Measurements from ENCODE around the gene CD7. TPM values are rescaled to one million over a fixed set of nuclear protein-coding genes. Genes with fewer than 3 reads are reported as not detected.

Gene CD7
- total and polyA plus RNA-seq, 2 donors (not counting 3 experiments of a cell fraction or from before 2014, with no cell fraction given): not detected

- CTCF ChIA-PET: interaction anchor here (1.0 to 1.8 kb wide), 5 partner anchors 9 to 244 kb away, joined by 3 to 6 read pairs (median 4); no protein-coding TSS in a partner anchor
- Histone ChIP-seq H3K27ac (ENCODE audit: insufficient read depth, low read depth, low read length) (no peak overlapping the region), H3K4me3 (replicated peaks in 1 of 3; ENCODE audit: insufficient read depth in 1 of 3, low read depth in 1 of 3, low read length in 3 of 3) (no peak overlapping the region), H3K36me3 (ENCODE audit: control insufficient read depth in 2 of 2, extremely low read depth in 1 of 2, insufficient read depth in 2 of 2, low read length in 2 of 2) (peaks cover 5 to 19% of the 10 kb centered on the region in 2 experiments), H3K4me2 (ENCODE audit: insufficient read depth, low read length) (peak overlapping the region; percentile 45), H4K20me1 (replicated peaks; ENCODE audit: control insufficient read depth, extremely low read depth, insufficient read depth, low read length) (no peaks in the 10 kb centered on the region), H3K27me3 (ENCODE audit: control insufficient read depth in 2 of 2, insufficient read depth in 2 of 2, low read length in 2 of 2) (no peaks in the 10 kb centered on the region), H3K4me1 (ENCODE audit: control insufficient read depth, extremely low read depth, insufficient read depth, low read length) (peaks cover 14% of the 10 kb centered on the region), H2AFZ (ENCODE audit: low read depth, low read length) (peak overlapping the region; percentile 85), H3K79me2 (ENCODE audit: control insufficient read depth, insufficient read depth, low read length) (peaks cover 39% of the 10 kb centered on the region), H3K9me1 (replicated peaks; ENCODE audit: control insufficient read depth, extremely low read depth, insufficient read depth, low read length) (no peaks in the 10 kb centered on the region), H3K9me3 (replicated peaks; ENCODE audit: control insufficient read depth, insufficient read depth, low read length) (no peaks in the 10 kb centered on the region), H3K9ac (replicated peaks; ENCODE audit: extremely low read depth, insufficient read depth, low read length) (no peak overlapping the region)
- FAIRE-seq (no peak), DNase-seq (ENCODE audit: low read depth, low spot score) (no peak)
- TF ChIP-seq MYC (IDR thresholded peaks at IDR 0.05; ENCODE audit: low read depth, low read length) (no peak), GATA2 (IDR thresholded peaks at IDR 0.05; ENCODE audit: insufficient read depth, insufficient read length, low read depth, low read length) (no peak), CTCF (IDR thresholded peaks at IDR 0.05; ENCODE audit: extremely low read depth in 1 of 2, insufficient read depth in 1 of 2, low read depth in 1 of 2, low read length in 2 of 2) (no peak), FOS (IDR thresholded peaks at IDR 0.05; ENCODE audit: borderline replicate concordance, insufficient read depth, low read length) (no peak), POLR2A (IDR thresholded peaks at IDR 0.05; ENCODE audit: low read depth, low read length) (no peak), MAX (IDR thresholded peaks at IDR 0.05; ENCODE audit: insufficient read depth, insufficient read length) (no peak), JUN (IDR thresholded peaks at IDR 0.05; ENCODE audit: borderline replicate concordance, insufficient read depth, insufficient read length, low read depth) (no peak), EZH2 (IDR thresholded peaks at IDR 0.05; ENCODE audit: borderline replicate concordance, low read depth, low read length, severe bottlenecking) (no peak), POLR2AphosphoS5 (IDR thresholded peaks at IDR 0.05; ENCODE audit: insufficient read depth, low read depth, low read length) (no peak)
- intact Hi-C loops (cut with micrococcal nuclease): no loop called here
- dilution Hi-C loops (cut with MboI; ENCODE audit: extremely low pct_ligation_motif_present, low sequenced_read_pairs): no loop called here
- POLR2A ChIA-PET: interaction anchor here (1.6 kb wide), 1 partner anchor 23 kb away, joined by 3 read pairs; no protein-coding TSS in a partner anchor
- BruUV-seq (replicated peaks): TSS peak; percentile 14
Observed at GRCh38 chr17:82274134-82275020, 43.0 kb downstream of the CD7 start.

All from endothelial cell of umbilical vein (primary cell).